ENCODE results near the gene RAB41.

- TF ChIP-seq EZH2phosphoT487 (IDR thresholded peaks at IDR 0.05; ENCODE audit: low read length): no peak
- TF ChIP-seq, protein P1, sequence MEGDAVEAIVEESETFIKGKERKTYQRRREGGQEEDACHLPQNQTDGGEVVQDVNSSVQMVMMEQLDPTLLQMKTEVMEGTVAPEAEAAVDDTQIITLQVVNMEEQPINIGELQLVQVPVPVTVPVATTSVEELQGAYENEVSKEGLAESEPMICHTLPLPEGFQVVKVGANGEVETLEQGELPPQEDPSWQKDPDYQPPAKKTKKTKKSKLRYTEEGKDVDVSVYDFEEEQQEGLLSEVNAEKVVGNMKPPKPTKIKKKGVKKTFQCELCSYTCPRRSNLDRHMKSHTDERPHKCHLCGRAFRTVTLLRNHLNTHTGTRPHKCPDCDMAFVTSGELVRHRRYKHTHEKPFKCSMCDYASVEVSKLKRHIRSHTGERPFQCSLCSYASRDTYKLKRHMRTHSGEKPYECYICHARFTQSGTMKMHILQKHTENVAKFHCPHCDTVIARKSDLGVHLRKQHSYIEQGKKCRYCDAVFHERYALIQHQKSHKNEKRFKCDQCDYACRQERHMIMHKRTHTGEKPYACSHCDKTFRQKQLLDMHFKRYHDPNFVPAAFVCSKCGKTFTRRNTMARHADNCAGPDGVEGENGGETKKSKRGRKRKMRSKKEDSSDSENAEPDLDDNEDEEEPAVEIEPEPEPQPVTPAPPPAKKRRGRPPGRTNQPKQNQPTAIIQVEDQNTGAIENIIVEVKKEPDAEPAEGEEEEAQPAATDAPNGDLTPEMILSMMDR (IDR thresholded peaks at IDR 0.05; ENCODE audit: low read length): no peak
- no peak for TF ChIP-seq EZH2 (optimal IDR thresholded peaks at IDR 0.05; ENCODE audit: low read depth, low read length)
Observed at GRCh38 chrX:70289168-70289792, 7.3 kb downstream of the RAB41 start.

All from MM.1S (cell line).